PC-9 (cell line): Measurements from ENCODE around the gene GUCD1. TPM values are rescaled to one million over a fixed set of nuclear protein-coding genes. Genes with fewer than 3 reads are reported as not detected.
"Not testable (repeated sequence)": the region's sequence is repeated elsewhere in the genome, so short reads cannot be mapped to it uniquely, and the experiment has no call there.

ENCODE experiments used
- BruUV-seq: library from RNA; stranded (reverse); fragments of 400-500 nt; replicated peaks from 2 replicates; lab custom pipeline; 2021; lab: Mats Ljungman, UMichigan
- CTCF ChIA-PET: fragments of 300-600 bp; sonication (Branson Sonifier 250); formaldehyde crosslinking; loops from one replicate; lab custom pipeline; 2022; ENCODE audit warnings: antibody characterized with exemption; lab: Charles Lee
- POLR2A ChIA-PET: fragments of 300-600 bp; sonication (Branson Sonifier 250); formaldehyde crosslinking; loops from one replicate; lab custom pipeline; 2022; ENCODE audit warnings: antibody characterized with exemption; ENCODE audit not compliant: unreplicated experiment; lab: Charles Lee
- DNase-seq, 2 experiments: peaks; one replicate each; pipeline versions ENCODE4 v3.0.0 to v3.0.0-alpha.2; 2015 to 2022; ENCODE audit warnings: mixed read lengths in 1 of 2
- H2AFZ ChIP-seq: fragments of 200-600 bp; sonication (generic); 2 replicates; pipeline ENCODE4 v1.8.1; 2017; ENCODE audit warnings: antibody characterized with exemption
- H3F3A ChIP-seq: fragments of 200-600 bp; sonication (generic); 2 replicates; pipeline ENCODE4 v1.8.1; 2017; ENCODE audit warnings: antibody characterized with exemption, mild to moderate bottlenecking, low read depth; ENCODE audit not compliant: insufficient read depth
- H3K27ac ChIP-seq: fragments of 200-600 bp; sonication (generic); 2 replicates; pipeline ENCODE4 v1.6.1; 2016; ENCODE audit warnings: mixed run types
- H3K27me3 ChIP-seq: fragments of 200-600 bp; sonication (generic); 2 replicates; pipeline ENCODE4 v1.6.1; 2016; ENCODE audit warnings: low read depth, mixed run types; ENCODE audit not compliant: insufficient read depth
- H3K36me3 ChIP-seq: fragments of 200-600 bp; sonication (generic); 2 replicates; pipeline ENCODE4 v1.6.1; 2016; ENCODE audit warnings: low read depth, mixed run types
- H3K4me1 ChIP-seq: fragments of 200-600 bp; sonication (generic); replicated peaks from 2 replicates; pipeline ENCODE4 v1.6.1; 2016; ENCODE audit warnings: mixed run types; ENCODE audit not compliant: insufficient read depth
- H3K4me2 ChIP-seq: fragments of 200-600 bp; sonication (generic); 2 replicates; pipeline ENCODE4 v1.6.1; 2017; ENCODE audit warnings: mixed run types
- H3K4me3 ChIP-seq: fragments of 200-600 bp; sonication (generic); 2 replicates; pipeline ENCODE4 v1.6.1; 2016; ENCODE audit warnings: mixed run types
- H3K79me2 ChIP-seq: fragments of 200-600 bp; sonication (generic); 2 replicates; pipeline ENCODE4 v1.6.1; 2017; ENCODE audit warnings: low read depth, mixed run types
- H3K9me2 ChIP-seq: fragments of 200-600 bp; sonication (generic); 2 replicates; pipeline ENCODE4 v1.8.1; 2017; ENCODE audit warnings: mild to moderate bottlenecking; ENCODE audit not compliant: insufficient read depth
- H3K9me3 ChIP-seq: fragments of 200-600 bp; sonication (generic); 2 replicates; pipeline ENCODE4 v1.8.1; 2016; ENCODE audit warnings: low read depth; ENCODE audit not compliant: insufficient read depth
- H4K20me1 ChIP-seq: fragments of 200-600 bp; sonication (generic); 2 replicates; pipeline ENCODE4 v1.8.1; 2017; ENCODE audit not compliant: insufficient read depth
- CTCF ChIP-seq: fragments of 200-600 bp; sonication (generic); conservative IDR thresholded peaks from 2 replicates; pipeline ENCODE4 v1.6.1; 2017; ENCODE audit warnings: mixed run types, antibody characterized with exemption, mild to moderate bottlenecking, moderate library complexity
- EZH2 ChIP-seq: fragments of 200-600 bp; sonication (generic); IDR thresholded peaks from 2 replicates; pipeline ENCODE4 v1.8.0; 2017; ENCODE audit warnings: antibody characterized with exemption, low read depth
- intact Hi-C: fragments of 100-400 bp; cut with micrococcal nuclease; formaldehyde crosslinking; loops from one replicate; pipeline ENCODE4 v1.10.0; 2022; ENCODE audit not compliant: unreplicated experiment
- total RNA-seq: library from RNA; stranded (reverse); gene quantifications from 2 replicates; pipeline ENCODE4 v1.2.3, GENCODE V29; 2021

The GUCD1 gene
- total RNA-seq, 1 experiment from 2014 or later: 80.2 TPM

GRCh38 chr22:24593836-24594568 is 39.1 kb upstream of the GUCD1 start:
- Histone ChIP-seq H3K4me2 (no peak overlapping the region), H3K36me3 (no peaks in the 10 kb centered on the region), H3K4me1 (0 out of 2 replicates have a peak, but pooled peaks cover 3% of the 10 kb centered on the region), H3K79me2 (no peaks in the 10 kb centered on the region), H2AFZ (no peak overlapping the region), H3F3A (0 out of 2 replicates have a peak, but pooled peaks cover 3% of the 10 kb centered on the region), H3K9me2 (no peaks in the 10 kb centered on the region), H3K27me3 (no peaks in the 10 kb centered on the region), H3K27ac (no peak overlapping the region), H4K20me1 (no peaks in the 10 kb centered on the region), H3K9me3 (no peaks in the 10 kb centered on the region), H3K4me3 (no peak overlapping the region)
- ChIA-PET POLR2A (interaction anchor here (0.7 kb wide), 1 partner anchor 39 kb away, joined by 4 read pairs; no protein-coding TSS in a partner anchor), CTCF (no interaction called here)
- intact Hi-C loops: no loop called here
- DNase-seq: no peak
- no TSS peak for BruUV-seq
- TF ChIP-seq CTCF (no peak), EZH2 (no peak)

GRCh38 chr22:24593559-24593835 is 38.6 kb upstream of the GUCD1 start:
- H3K27me3 ChIP-seq, H3K9me3 ChIP-seq, H3K9me2 ChIP-seq, intact Hi-C loops, H2AFZ ChIP-seq, H3K27ac ChIP-seq, CTCF ChIA-PET, H3F3A ChIP-seq, BruUV-seq, H3K79me2 ChIP-seq, H3K36me3 ChIP-seq, POLR2A ChIA-PET, DNase-seq, H3K4me1 ChIP-seq, H4K20me1 ChIP-seq: not testable (repeated sequence)
- Histone ChIP-seq H3K4me2 (peak overlapping the region; percentile 89), H3K4me3 (peak overlapping the region; percentile 61; the same call in 1 of the 2 replicates)

- BruUV-seq: no TSS peak
- Histone ChIP-seq H2AFZ (peak within 1 kb of the TSS; percentile 85), H3K4me2 (peak within 1 kb of the TSS; percentile 89), H3K36me3 (no peaks in the 10 kb centered on the region), H3K9me2 (no peaks in the 10 kb centered on the region), H3K4me3 (peak within 1 kb of the TSS; percentile 61; the same call in 1 of the 2 replicates), H3K27me3 (no peaks in the 10 kb centered on the region), H3K79me2 (no peaks in the 10 kb centered on the region), H3K27ac (no peak within 1 kb of the TSS), H4K20me1 (no peaks in the 10 kb centered on the region), H3K9me3 (no peaks in the 10 kb centered on the region), H3K4me1 (peaks cover 12% of the 10 kb centered on the region), H3F3A (0 out of 2 replicates have a peak, but pooled peaks cover 3% of the 10 kb centered on the region)
- intact Hi-C loops: no loop called here
- ChIA-PET POLR2A (no interaction called here), CTCF (no interaction called here)
- DNase-seq: peak; percentile 52 to 60
- TF ChIP-seq EZH2 (no peak), CTCF (no peak)
Observed at GRCh38 chr22:24592851-24593558, 38.1 kb upstream of the GUCD1 start, which contains the start of gene LRRC75B. Gene LRRC75B, minus strand, starts transcription at chr22:24593073. Its CDS starts 34 bp downstream, at chr22:24593039.
